ENCODE data around the gene TXN. TPM values are rescaled to one million over a fixed set of nuclear protein-coding genes. Genes with fewer than 3 reads are reported as not detected.

The TXN gene
- total RNA-seq, 1 experiment from 2014 or later, result 1,260 TPM

GRCh38 chr9:110240198-110240597, 16.1 kb downstream of the TXN start:
- Histone ChIP-seq H3K27ac (no peak overlapping the region), H3F3A (ENCODE audit: insufficient read depth, low read depth) (peaks cover 57% of the 10 kb centered on the region), H3K4me3 (no peak overlapping the region), H3K4me1 (replicated peaks; ENCODE audit: insufficient read depth) (no peaks in the 10 kb centered on the region; the same call in 1 of the 2 replicates), H3K4me2 (no peak overlapping the region), H3K36me3 (ENCODE audit: low read depth) (peaks cover 22% of the 10 kb centered on the region), H3K9me3 (ENCODE audit: insufficient read depth, low read depth) (no peaks in the 10 kb centered on the region; the same call in 1 of the 2 replicates), H3K9me2 (ENCODE audit: insufficient read depth) (no peaks in the 10 kb centered on the region), H2AFZ (no peak overlapping the region), H3K79me2 (ENCODE audit: low read depth) (no peaks in the 10 kb centered on the region), H4K20me1 (ENCODE audit: insufficient read depth) (peaks cover 10% of the 10 kb centered on the region; the same call in 1 of the 2 replicates), H3K27me3 (ENCODE audit: insufficient read depth, low read depth) (no peaks in the 10 kb centered on the region)
- ChIA-PET POLR2A (ENCODE audit: unreplicated experiment) (no interaction called here), CTCF (no interaction called here)
- no peak for TF ChIP-seq EZH2 (IDR thresholded peaks at IDR 0.05; ENCODE audit: low read depth)
- TF ChIP-seq, protein P1, sequence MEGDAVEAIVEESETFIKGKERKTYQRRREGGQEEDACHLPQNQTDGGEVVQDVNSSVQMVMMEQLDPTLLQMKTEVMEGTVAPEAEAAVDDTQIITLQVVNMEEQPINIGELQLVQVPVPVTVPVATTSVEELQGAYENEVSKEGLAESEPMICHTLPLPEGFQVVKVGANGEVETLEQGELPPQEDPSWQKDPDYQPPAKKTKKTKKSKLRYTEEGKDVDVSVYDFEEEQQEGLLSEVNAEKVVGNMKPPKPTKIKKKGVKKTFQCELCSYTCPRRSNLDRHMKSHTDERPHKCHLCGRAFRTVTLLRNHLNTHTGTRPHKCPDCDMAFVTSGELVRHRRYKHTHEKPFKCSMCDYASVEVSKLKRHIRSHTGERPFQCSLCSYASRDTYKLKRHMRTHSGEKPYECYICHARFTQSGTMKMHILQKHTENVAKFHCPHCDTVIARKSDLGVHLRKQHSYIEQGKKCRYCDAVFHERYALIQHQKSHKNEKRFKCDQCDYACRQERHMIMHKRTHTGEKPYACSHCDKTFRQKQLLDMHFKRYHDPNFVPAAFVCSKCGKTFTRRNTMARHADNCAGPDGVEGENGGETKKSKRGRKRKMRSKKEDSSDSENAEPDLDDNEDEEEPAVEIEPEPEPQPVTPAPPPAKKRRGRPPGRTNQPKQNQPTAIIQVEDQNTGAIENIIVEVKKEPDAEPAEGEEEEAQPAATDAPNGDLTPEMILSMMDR (conservative IDR thresholded peaks at IDR 0.05), result no peak
- BruUV-seq (replicated peaks), result no TSS peak
- intact Hi-C loops (cut with micrococcal nuclease; ENCODE audit: unreplicated experiment), result no loop called here
- DNase-seq, result no peak

- Histone ChIP-seq H4K20me1 (ENCODE audit: insufficient read depth) (no peaks in the 10 kb centered on the region), H3K4me2 (no peak overlapping the region), H3F3A (ENCODE audit: insufficient read depth, low read depth) (no peaks in the 10 kb centered on the region; the same call in 1 of the 2 replicates), H3K9me2 (ENCODE audit: insufficient read depth) (no peaks in the 10 kb centered on the region), H3K4me1 (replicated peaks; ENCODE audit: insufficient read depth) (no peaks in the 10 kb centered on the region), H3K79me2 (ENCODE audit: low read depth) (no peaks in the 10 kb centered on the region), H3K27me3 (ENCODE audit: insufficient read depth, low read depth) (no peaks in the 10 kb centered on the region), H3K4me3 (no peak overlapping the region), H3K36me3 (ENCODE audit: low read depth) (no peaks in the 10 kb centered on the region), H2AFZ (no peak overlapping the region), H3K9me3 (ENCODE audit: insufficient read depth, low read depth) (no peaks in the 10 kb centered on the region), H3K27ac (no peak overlapping the region)
- DNase-seq, result no peak
- TF ChIP-seq, protein P1 (conservative IDR thresholded peaks at IDR 0.05), result no peak
- no peak for TF ChIP-seq EZH2 (IDR thresholded peaks at IDR 0.05; ENCODE audit: low read depth)
- intact Hi-C loops (cut with micrococcal nuclease; ENCODE audit: unreplicated experiment), result no loop called here
- POLR2A ChIA-PET (ENCODE audit: unreplicated experiment), result no interaction called here
- CTCF ChIA-PET, result interaction anchor here (0.6 kb wide), 2 partner anchors 355 to 1129 kb away, joined by 3 to 14 read pairs; no protein-coding TSS in a partner anchor
- no TSS peak for BruUV-seq (replicated peaks)
Observed at GRCh38 chr9:110228321-110228720, 28.0 kb downstream of the TXN start.

- no peaks in the 10 kb centered on the region for H3K4me1 ChIP-seq (replicated peaks; ENCODE audit: insufficient read depth)
- no peaks in the 10 kb centered on the region for H3K9me3 ChIP-seq (ENCODE audit: insufficient read depth, low read depth)
- TF ChIP-seq EZH2 (IDR thresholded peaks at IDR 0.05; ENCODE audit: low read depth), result no peak
- TF ChIP-seq, protein P1 (conservative IDR thresholded peaks at IDR 0.05), result no peak
- no peaks in the 10 kb centered on the region for H4K20me1 ChIP-seq (ENCODE audit: insufficient read depth)
- peaks cover 4% of the 10 kb centered on the region; the same call in 1 of the 2 replicates for H3K9me2 ChIP-seq (ENCODE audit: insufficient read depth)
- no peaks in the 10 kb centered on the region for H3K79me2 ChIP-seq (ENCODE audit: low read depth)
- no peak overlapping the region for H3K4me3 ChIP-seq
- no peaks in the 10 kb centered on the region; the same call in 1 of the 2 replicates for H3F3A ChIP-seq (ENCODE audit: insufficient read depth, low read depth)
- no peak overlapping the region for H3K4me2 ChIP-seq
- no peak overlapping the region for H2AFZ ChIP-seq
- ChIA-PET POLR2A (ENCODE audit: unreplicated experiment) (no interaction called here), CTCF (no interaction called here)
- intact Hi-C loops (cut with micrococcal nuclease; ENCODE audit: unreplicated experiment), result no loop called here
- H3K27me3 ChIP-seq (ENCODE audit: insufficient read depth, low read depth), result no peaks in the 10 kb centered on the region
- DNase-seq, result no peak
- BruUV-seq (replicated peaks), result no TSS peak
- no peak overlapping the region for H3K27ac ChIP-seq
- H3K36me3 ChIP-seq (ENCODE audit: low read depth), result no peaks in the 10 kb centered on the region
Observed at GRCh38 chr9:110224583-110224982, 31.7 kb downstream of the TXN start.

All from PC-9 (cell line).